Trophoblast cell (in vitro differentiated cells and primary cell): ENCODE results near the gene CDH18.

Experiments
- DNase-seq, 2 donors: peaks; one replicate each; pipeline ENCODE4 v3.0.0-alpha.2; 2016
- H2AFZ ChIP-seq: 2 replicates; pipeline ENCODE4 v1.6.1; 2013; ENCODE audit warnings: low read length, moderate library complexity, mild to moderate bottlenecking; ENCODE audit not compliant: insufficient read depth, poor library complexity
- H2AK5ac ChIP-seq: 2 replicates; pipeline ENCODE4 v1.6.1; 2013; ENCODE audit warnings: mild to moderate bottlenecking, low read length
- H2BK120ac ChIP-seq: 2 replicates; pipeline ENCODE4 v1.6.1; 2013; ENCODE audit warnings: low read length, mild to moderate bottlenecking, moderate library complexity; ENCODE audit not compliant: insufficient read depth, poor library complexity
- H2BK12ac ChIP-seq: 2 replicates; pipeline ENCODE4 v1.6.1; 2013; ENCODE audit warnings: mild to moderate bottlenecking, low read length, moderate library complexity
- H2BK5ac ChIP-seq: 2 replicates; pipeline ENCODE4 v1.6.1; 2013; ENCODE audit warnings: low read length, low read depth, moderate library complexity, mild to moderate bottlenecking; ENCODE audit not compliant: poor library complexity
- H3K14ac ChIP-seq: 2 replicates; pipeline ENCODE4 v1.6.1; 2013; ENCODE audit warnings: mild to moderate bottlenecking, low read length
- H3K18ac ChIP-seq: 2 replicates; pipeline ENCODE4 v1.6.1; 2013; ENCODE audit warnings: mild to moderate bottlenecking, low read length
- H3K23ac ChIP-seq: 2 replicates; pipeline ENCODE4 v1.6.1; 2013; ENCODE audit warnings: low read length
- H3K27ac ChIP-seq: 2 replicates; pipeline ENCODE4 v1.5.1; 2013; ENCODE audit warnings: low read depth, mild to moderate bottlenecking, inconsistent platforms, low read length, moderate library complexity
- H3K27me3 ChIP-seq: 2 replicates; pipeline ENCODE4 v1.6.1; 2013; ENCODE audit warnings: inconsistent platforms, mild to moderate bottlenecking, low read length, moderate library complexity; ENCODE audit not compliant: insufficient read depth
- H3K36me3 ChIP-seq, 2 experiments: 1 replicate in 1 of 2; 2 replicates in 1 of 2; pipeline ENCODE4 v1.6.1; 2013; ENCODE audit warnings: low read length in 2 of 2, mild to moderate bottlenecking in 2 of 2, moderate library complexity in 1 of 2; ENCODE audit not compliant: insufficient read depth in 2 of 2, control insufficient read depth in 1 of 2
- H3K4ac ChIP-seq: 2 replicates; pipeline ENCODE4 v1.6.1; 2013; ENCODE audit warnings: low read depth, mild to moderate bottlenecking, low read length, moderate library complexity
- H3K4me1 ChIP-seq, 2 experiments: 1 replicate in 1 of 2; 2 replicates in 1 of 2; pipeline ENCODE4 v1.6.1; 2013; ENCODE audit warnings: low read length in 2 of 2, mild to moderate bottlenecking in 2 of 2, moderate library complexity in 1 of 2; ENCODE audit not compliant: insufficient read depth in 2 of 2, control insufficient read depth in 1 of 2
- H3K4me2 ChIP-seq: 2 replicates; pipeline ENCODE4 v1.6.1; 2013; ENCODE audit warnings: inconsistent platforms, mild to moderate bottlenecking, low read length, moderate library complexity
- H3K4me3 ChIP-seq: 2 replicates; pipeline ENCODE4 v1.5.1; 2013; ENCODE audit warnings: mild to moderate bottlenecking, low read depth, low read length, inconsistent platforms
- H3K79me1 ChIP-seq: one replicate; pipeline ENCODE4 v1.6.1; 2013; ENCODE audit warnings: low read length
- H3K79me2 ChIP-seq: 2 replicates; pipeline ENCODE4 v1.6.1; 2013; ENCODE audit warnings: low read length, mild to moderate bottlenecking; ENCODE audit not compliant: control insufficient read depth, insufficient read depth, poor library complexity
- H3K9ac ChIP-seq: 2 replicates; pipeline ENCODE4 v1.6.1; 2013; ENCODE audit warnings: mild to moderate bottlenecking, low read length
- H3K9me3 ChIP-seq: 2 replicates; pipeline ENCODE4 v1.6.1; 2013; ENCODE audit warnings: low read depth, mild to moderate bottlenecking, control low read depth, inconsistent platforms, low read length; ENCODE audit not compliant: insufficient read depth
- H4K12ac ChIP-seq: 2 replicates; pipeline ENCODE4 v1.6.1; 2013; ENCODE audit warnings: low read depth, mild to moderate bottlenecking, low read length, moderate library complexity
- H4K8ac ChIP-seq: 2 replicates; pipeline ENCODE4 v1.6.1; 2013; ENCODE audit warnings: low read depth, mild to moderate bottlenecking, low read length, moderate library complexity
- H4K91ac ChIP-seq: one replicate; pipeline ENCODE4 v1.6.1; 2013; ENCODE audit warnings: low read depth, mild to moderate bottlenecking, low read length, moderate library complexity
- WGBS: extraction: QIAGEN DNeasy Blood & Tissue Kit; methylation state at CpG from one replicate; pipeline ENCODE4 v1.1.7; 2013; ENCODE audit warnings: missing lambda C conversion rate; ENCODE audit not compliant: insufficient read length, insufficient coverage; ENCODE audit errors: extremely low coverage; 5-methylcytosine and 5-hydroxymethylcytosine counted together

The CDH18 gene

DNA sequence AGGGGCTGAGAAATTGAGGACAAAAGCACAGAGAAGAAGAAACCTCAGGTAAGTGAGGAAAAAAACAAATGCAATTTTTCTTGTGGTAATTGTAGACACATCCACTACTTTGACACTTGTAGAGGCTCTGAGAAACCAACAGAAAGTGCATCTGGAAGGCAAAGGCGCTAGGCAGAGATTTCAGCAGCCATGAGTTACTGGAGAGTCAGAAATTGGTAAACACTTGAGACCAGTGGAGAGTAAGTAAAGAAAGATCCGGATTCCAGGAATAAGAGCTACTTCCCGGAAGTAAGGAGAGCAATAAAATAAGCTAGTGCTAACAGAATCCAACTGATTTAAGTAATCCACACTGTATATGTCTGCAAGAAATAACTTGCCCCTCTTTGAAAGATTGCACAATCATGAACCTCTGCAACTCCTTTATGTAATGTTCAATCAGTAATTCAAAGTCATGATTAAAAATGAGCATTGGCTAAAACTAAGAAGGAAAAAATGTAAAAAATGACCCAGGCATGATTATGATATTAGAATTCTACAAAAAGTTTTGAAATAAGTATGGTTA, 382.1 kb downstream of the CDH18 start:
- H4K12ac ChIP-seq = no peak overlapping the region
- H3K9me3 ChIP-seq = no peaks in the 10 kb centered on the region
- H3K4me1 ChIP-seq = no peaks in the 10 kb centered on the region
- no peak overlapping the region for H3K23ac ChIP-seq
- H2AFZ ChIP-seq = no peak overlapping the region
- no peaks in the 10 kb centered on the region for H3K27me3 ChIP-seq
- H3K18ac ChIP-seq = no peak overlapping the region
- H2BK120ac ChIP-seq = no peak overlapping the region
- no peaks in the 10 kb centered on the region for H3K79me1 ChIP-seq
- H3K27ac ChIP-seq = no peak overlapping the region
- H3K36me3 ChIP-seq = no peaks in the 10 kb centered on the region
- no peak overlapping the region for H3K4me2 ChIP-seq
- no peak overlapping the region for H2BK12ac ChIP-seq
- H3K14ac ChIP-seq = no peak overlapping the region
- no peak for DNase-seq
- no CpG with 5 or more reads among the region's 3 CpGs for WGBS
- no peak overlapping the region for H3K9ac ChIP-seq
- no peaks in the 10 kb centered on the region for H3K79me2 ChIP-seq
- H3K4ac ChIP-seq = no peak overlapping the region
- H2AK5ac ChIP-seq = no peak overlapping the region
- H4K8ac ChIP-seq = no peak overlapping the region
- H3K4me3 ChIP-seq = no peak overlapping the region
- H4K91ac ChIP-seq = no peak overlapping the region
- H2BK5ac ChIP-seq = no peak overlapping the region

DNA sequence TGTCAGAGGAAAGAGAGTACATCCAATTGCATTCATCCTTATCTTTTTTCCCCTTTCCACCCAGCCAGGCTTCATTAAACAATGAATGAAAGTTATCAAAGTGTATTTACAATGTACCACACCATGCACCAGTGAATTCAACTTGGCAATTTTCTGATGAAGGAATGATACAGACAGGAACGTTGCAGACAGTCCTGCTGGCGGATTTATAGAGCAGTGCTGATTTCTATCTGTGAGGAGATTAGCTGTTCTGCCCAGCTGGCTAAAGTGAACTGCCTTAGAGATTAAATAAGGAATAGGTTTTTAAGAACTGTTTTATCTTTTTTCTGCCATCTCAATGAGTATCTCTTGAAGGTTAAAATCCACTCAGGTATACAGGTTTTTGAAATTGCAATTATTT, 403.9 kb downstream of the CDH18 start:
- H3K14ac ChIP-seq = no peak overlapping the region
- no peak overlapping the region for H3K27ac ChIP-seq
- H2AK5ac ChIP-seq = no peak overlapping the region
- H3K4me2 ChIP-seq = no peak overlapping the region
- no peak overlapping the region for H4K12ac ChIP-seq
- H3K9ac ChIP-seq = no peak overlapping the region
- no peaks in the 10 kb centered on the region for H3K79me2 ChIP-seq
- H3K18ac ChIP-seq = no peak overlapping the region
- H3K79me1 ChIP-seq = no peaks in the 10 kb centered on the region
- no peaks in the 10 kb centered on the region for H3K4me1 ChIP-seq
- H3K4ac ChIP-seq = no peak overlapping the region
- H2AFZ ChIP-seq = no peak overlapping the region
- no peaks in the 10 kb centered on the region for H3K27me3 ChIP-seq
- H3K4me3 ChIP-seq = no peak overlapping the region
- no CpG with 5 or more reads among the region's 2 CpGs for WGBS
- H2BK5ac ChIP-seq = no peak overlapping the region
- no peaks in the 10 kb centered on the region for H3K36me3 ChIP-seq
- H3K23ac ChIP-seq = no peak overlapping the region
- H2BK120ac ChIP-seq = no peak overlapping the region
- DNase-seq = peak in 1 of 2 donors; percentile 3
- H4K8ac ChIP-seq = no peak overlapping the region
- H4K91ac ChIP-seq = no peak overlapping the region
- H3K9me3 ChIP-seq = no peaks in the 10 kb centered on the region
- H2BK12ac ChIP-seq = no peak overlapping the region

DNA sequence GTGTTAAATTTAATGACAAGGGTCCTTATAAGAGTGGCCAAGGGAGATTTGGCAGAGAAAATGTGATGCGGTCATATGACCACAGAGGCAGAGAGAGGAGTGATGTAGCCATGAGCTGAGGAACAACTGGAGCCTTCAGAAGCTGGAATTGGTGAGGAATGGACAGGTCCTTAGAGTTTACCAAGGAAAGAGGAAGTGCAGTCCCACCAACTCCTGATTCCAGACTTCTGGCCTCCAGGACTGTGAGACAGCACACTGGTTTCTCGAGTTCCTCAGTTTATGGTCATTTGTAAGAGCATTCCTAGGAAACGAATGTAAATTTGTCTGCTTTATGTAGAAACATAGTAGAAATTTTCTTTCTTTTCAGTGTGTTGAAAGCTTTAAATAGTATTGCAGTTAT, 410.1 kb downstream of the CDH18 start:
- no peak overlapping the region for H3K23ac ChIP-seq
- no peak overlapping the region for H3K9ac ChIP-seq
- no CpG with 5 or more reads among the region's 3 CpGs for WGBS
- no peak overlapping the region for H2BK5ac ChIP-seq
- H3K4ac ChIP-seq = no peak overlapping the region
- peak; percentile 1 to 69 for DNase-seq
- H2AK5ac ChIP-seq = no peak overlapping the region
- no peak overlapping the region for H2BK120ac ChIP-seq
- no peaks in the 10 kb centered on the region for H3K36me3 ChIP-seq
- no peaks in the 10 kb centered on the region for H3K9me3 ChIP-seq
- H2BK12ac ChIP-seq = no peak overlapping the region
- no peak overlapping the region for H4K8ac ChIP-seq
- no peaks in the 10 kb centered on the region for H3K79me1 ChIP-seq
- no peak overlapping the region for H3K14ac ChIP-seq
- no peaks in the 10 kb centered on the region for H3K4me1 ChIP-seq
- H3K4me2 ChIP-seq = no peak overlapping the region
- no peak overlapping the region for H3K4me3 ChIP-seq
- H3K27me3 ChIP-seq = no peaks in the 10 kb centered on the region
- no peak overlapping the region for H4K12ac ChIP-seq
- H2AFZ ChIP-seq = no peak overlapping the region
- no peaks in the 10 kb centered on the region for H3K79me2 ChIP-seq
- H3K18ac ChIP-seq = no peak overlapping the region
- H4K91ac ChIP-seq = no peak overlapping the region
- H3K27ac ChIP-seq = no peak overlapping the region

DNA sequence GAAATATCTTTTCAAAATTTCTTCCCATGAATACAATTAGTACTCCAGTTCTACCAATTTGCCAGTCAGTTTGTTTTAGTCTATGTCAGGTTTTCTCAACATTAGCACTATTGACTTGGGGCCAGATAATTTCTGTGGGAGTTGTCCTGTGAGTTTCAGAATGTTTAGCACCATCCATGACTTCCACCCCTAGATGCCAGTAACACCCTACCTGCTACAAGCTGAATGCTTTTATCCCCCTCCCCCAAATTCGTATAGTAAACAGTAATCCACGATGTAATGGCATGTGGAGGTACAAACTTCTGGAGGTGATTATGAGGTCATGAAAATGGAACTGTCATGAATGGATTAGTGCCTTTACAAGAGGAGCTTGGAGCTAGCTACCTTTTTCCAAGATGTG, 420.0 kb downstream of the CDH18 start:
- no peaks in the 10 kb centered on the region for H3K36me3 ChIP-seq
- no peaks in the 10 kb centered on the region for H3K4me1 ChIP-seq
- no peak overlapping the region for H4K12ac ChIP-seq
- no peaks in the 10 kb centered on the region for H3K9me3 ChIP-seq
- WGBS = no CpG with 5 or more reads among the region's 2 CpGs
- H3K23ac ChIP-seq = no peak overlapping the region
- H3K9ac ChIP-seq = no peak overlapping the region
- H2BK5ac ChIP-seq = no peak overlapping the region
- no peak overlapping the region for H3K4ac ChIP-seq
- H2BK120ac ChIP-seq = no peak overlapping the region
- no peak overlapping the region for H3K14ac ChIP-seq
- H3K79me1 ChIP-seq = no peaks in the 10 kb centered on the region
- no peak overlapping the region for H2AK5ac ChIP-seq
- H3K27me3 ChIP-seq = no peaks in the 10 kb centered on the region
- no peak overlapping the region for H2BK12ac ChIP-seq
- H3K27ac ChIP-seq = no peak overlapping the region
- no peak overlapping the region for H4K8ac ChIP-seq
- no peak overlapping the region for H4K91ac ChIP-seq
- no peak overlapping the region for H3K18ac ChIP-seq
- no peak for DNase-seq
- no peaks in the 10 kb centered on the region for H3K79me2 ChIP-seq
- H3K4me2 ChIP-seq = no peak overlapping the region
- no peak overlapping the region for H3K4me3 ChIP-seq
- H2AFZ ChIP-seq = no peak overlapping the region
